EH (cell line): ENCODE results near the gene TRIM28.
A peak's percentile ranks its signal among the peaks of the same experiment; 100 is the strongest.

Source experiments
- DNase-seq: peaks from one replicate; pipeline ENCODE4 v3.0.0-alpha.2; 2015; ENCODE audit warnings: low read depth

TRIM28 gene

GRCh38 chr19:58549664-58550361 is 5.9 kb downstream of the TRIM28 start:
- DNase-seq = no peak

GRCh38 chr19:58550362-58551122 is 6.7 kb downstream of the TRIM28 start:
- DNase-seq = no peak

- DNase-seq = no peak
Observed at GRCh38 chr19:58551123-58551497, 7.2 kb downstream of the TRIM28 start.

GRCh38 chr19:58551577-58552471 is 8.0 kb downstream of the TRIM28 start:
- no peak for DNase-seq

- DNase-seq = no peak
Observed at GRCh38 chr19:58552655-58553054, 8.8 kb downstream of the TRIM28 start.

GRCh38 chr19:58553799-58554493 is 10.1 kb downstream of the TRIM28 start:
- no peak for DNase-seq

- peak; percentile 97 for DNase-seq
Observed at GRCh38 chr19:58554494-58555368, 10.9 kb downstream of the TRIM28 start, which contains the start of gene CHMP2A. CHMP2A (minus strand) TSS chr19:58555105; CDS start chr19:58554212, 893 bp downstream.

GRCh38 chr19:58555369-58555885 is 11.6 kb downstream of the TRIM28 start:
- no peak for DNase-seq

GRCh38 chr19:58555920-58556621 is 12.2 kb downstream of the TRIM28 start:
- no peak for DNase-seq

- no peak for DNase-seq
Observed at GRCh38 chr19:58556622-58557220, 12.9 kb downstream of the TRIM28 start.

- no peak for DNase-seq
Observed at GRCh38 chr19:58557221-58558065, 13.6 kb downstream of the TRIM28 start.

- peak; percentile 71 for DNase-seq
Observed at GRCh38 chr19:58558066-58558622, 14.3 kb downstream of the TRIM28 start, which contains the start of gene UBE2M. UBE2M (minus strand) TSS chr19:58558611; CDS start chr19:58558381, 230 bp downstream.

GRCh38 chr19:58558623-58559274 is 14.9 kb downstream of the TRIM28 start:
- peak; percentile 98 for DNase-seq

GRCh38 chr19:58559275-58560006 is 15.6 kb downstream of the TRIM28 start:
- peak; percentile 94 for DNase-seq

GRCh38 chr19:58560007-58560887 is 16.4 kb downstream of the TRIM28 start:
- no peak for DNase-seq

GRCh38 chr19:58560921-58561320 is 17.1 kb downstream of the TRIM28 start:
- no peak for DNase-seq
